ENCODE measurements around the gene IFNL4.

DNA sequence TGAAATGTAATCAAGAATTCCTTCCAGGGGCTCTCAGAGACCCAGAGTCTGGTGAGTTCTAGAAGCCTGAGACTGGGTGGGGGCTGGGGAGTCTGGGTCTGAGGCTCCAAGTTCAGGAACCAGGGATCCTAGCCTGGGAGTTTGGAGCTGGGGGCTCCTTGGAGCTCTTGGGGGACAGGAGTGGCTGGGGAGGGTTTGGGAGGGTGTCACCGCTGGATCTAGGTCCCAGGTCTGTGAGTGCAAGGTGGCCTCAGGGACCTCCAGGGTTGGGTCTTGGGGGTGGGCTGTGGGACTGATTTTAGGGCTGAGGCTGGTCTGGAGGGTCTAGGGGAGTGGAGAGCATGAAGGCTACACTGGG is 45.7 kb downstream of the IFNL4 start:
- no peak for TF ChIP-seq POLR2A (IDR thresholded peaks at IDR 0.05; ENCODE audit: low read depth, low read length)
- no peak for TF ChIP-seq POLR2AphosphoS5 (IDR thresholded peaks at IDR 0.05; ENCODE audit: low read depth, low read length)

Data from GM12892 (cell line).